ENCODE results near the gene TTC6. TPM values are rescaled to one million over a fixed set of nuclear protein-coding genes. Genes with fewer than 3 reads are reported as not detected.

The TTC6 gene
- polyA plus RNA-seq, 1 donor (not counting 4 experiments of a cell fraction or from before 2014, with no cell fraction given), result not detected

GRCh38 chr14:37602605-37603453 lies 7.4 kb downstream of the TTC6 start:
- H3K4me2 ChIP-seq (ENCODE audit: control insufficient read depth, extremely low read depth, insufficient read depth, low read depth, low read length), result no peak overlapping the region
- H3K9ac ChIP-seq (ENCODE audit: control insufficient read depth, extremely low read depth, insufficient read depth, low read length), result no peak overlapping the region
- DNase-seq (ENCODE audit: low read depth, low spot score) (no peak), FAIRE-seq (no peak)
- no peak overlapping the region for H3K4me3 ChIP-seq (ENCODE audit: control insufficient read depth in 2 of 3, extremely low read depth in 1 of 3, insufficient read depth in 2 of 3, low read depth in 1 of 3, low read length in 3 of 3)
- no peaks in the 10 kb centered on the region for H3K9me1 ChIP-seq (ENCODE audit: control insufficient read depth, extremely low read depth, insufficient read depth, low read length)
- H3K9me3 ChIP-seq (ENCODE audit: control insufficient read depth, low read depth, low read length), result no peaks in the 10 kb centered on the region
- dilution Hi-C loops (cut with MboI; ENCODE audit: extremely low pct_ligation_motif_present, low sequenced_read_pairs), result no loop called here
- no peaks in the 10 kb centered on the region for H4K20me1 ChIP-seq (ENCODE audit: control insufficient read depth, extremely low read depth, insufficient read depth, low read length)
- peaks cover 90% of the 10 kb centered on the region for H3K27me3 ChIP-seq (ENCODE audit: control insufficient read depth, extremely low read depth, insufficient read depth, low read length)
- peaks cover 7% of the 10 kb centered on the region for H3K4me1 ChIP-seq (ENCODE audit: control insufficient read depth, extremely low read depth, insufficient read depth, low read length)
- no peak overlapping the region for H3K27ac ChIP-seq (ENCODE audit: control insufficient read depth, insufficient read depth, low read length)
- no peak overlapping the region for H2AFZ ChIP-seq (ENCODE audit: control insufficient read depth, low read length)
- no peak for TF ChIP-seq EZH2 (IDR thresholded peaks at IDR 0.05; ENCODE audit: low read length)
- TF ChIP-seq CTCF (optimal IDR thresholded peaks at IDR 0.05 in 1 of 3, IDR thresholded peaks at IDR 0.05 in 1 of 3, conservative IDR thresholded peaks at IDR 0.05 in 1 of 3; ENCODE audit: extremely low read depth in 1 of 3, insufficient read depth in 2 of 3, low read length in 3 of 3), result no peak
- H3K36me3 ChIP-seq (ENCODE audit: control insufficient read depth in 2 of 2, extremely low read depth in 1 of 2, insufficient read depth in 2 of 2, low read length in 2 of 2), result no peaks in the 10 kb centered on the region
- H3K79me2 ChIP-seq (ENCODE audit: control insufficient read depth, insufficient read depth, low read length), result no peaks in the 10 kb centered on the region

DNA sequence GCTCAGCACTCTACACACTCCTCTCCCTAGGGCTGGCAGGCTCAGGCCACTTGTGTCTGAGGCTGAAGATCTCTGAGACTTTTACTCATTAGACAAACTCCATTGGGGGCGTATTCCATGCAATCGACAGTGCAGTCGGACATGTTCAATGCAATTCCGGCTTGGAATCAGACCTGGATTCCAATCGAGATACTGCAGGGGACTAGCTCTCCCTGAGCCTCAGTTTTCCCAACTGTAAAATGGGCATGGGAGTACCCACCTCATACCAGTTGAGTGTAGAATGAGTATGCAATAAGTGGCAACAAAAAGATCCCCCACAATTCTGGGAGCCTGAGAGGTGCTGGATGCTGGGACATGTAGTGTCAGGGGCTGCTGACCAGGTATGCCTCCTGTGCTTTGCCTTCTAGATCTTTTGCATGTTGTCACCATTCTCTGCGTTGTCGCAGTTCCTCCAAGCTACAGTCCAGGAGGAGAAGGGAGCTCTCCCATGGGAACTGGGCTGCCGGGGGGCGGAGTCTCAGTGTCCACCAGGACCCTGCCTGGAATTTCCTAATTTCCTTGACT lies 8.3 kb downstream of the TTC6 start:
- Histone ChIP-seq H3K27me3 (ENCODE audit: control insufficient read depth, extremely low read depth, insufficient read depth, low read length) (peaks cover 81% of the 10 kb centered on the region), H3K9me3 (ENCODE audit: control insufficient read depth, low read depth, low read length) (no peaks in the 10 kb centered on the region), H3K4me2 (ENCODE audit: control insufficient read depth, extremely low read depth, insufficient read depth, low read depth, low read length) (no peak overlapping the region), H3K9ac (ENCODE audit: control insufficient read depth, extremely low read depth, insufficient read depth, low read length) (no peak overlapping the region), H3K36me3 (ENCODE audit: control insufficient read depth in 2 of 2, extremely low read depth in 1 of 2, insufficient read depth in 2 of 2, low read length in 2 of 2) (no peaks in the 10 kb centered on the region), H2AFZ (ENCODE audit: control insufficient read depth, low read length) (no peak overlapping the region), H3K27ac (ENCODE audit: control insufficient read depth, insufficient read depth, low read length) (no peak overlapping the region), H3K9me1 (ENCODE audit: control insufficient read depth, extremely low read depth, insufficient read depth, low read length) (no peaks in the 10 kb centered on the region), H3K79me2 (ENCODE audit: control insufficient read depth, insufficient read depth, low read length) (no peaks in the 10 kb centered on the region), H3K4me3 (ENCODE audit: control insufficient read depth in 2 of 3, extremely low read depth in 1 of 3, insufficient read depth in 2 of 3, low read depth in 1 of 3, low read length in 3 of 3) (no peak overlapping the region), H4K20me1 (ENCODE audit: control insufficient read depth, extremely low read depth, insufficient read depth, low read length) (no peaks in the 10 kb centered on the region), H3K4me1 (ENCODE audit: control insufficient read depth, extremely low read depth, insufficient read depth, low read length) (peaks cover 7% of the 10 kb centered on the region)
- TF ChIP-seq CTCF (optimal IDR thresholded peaks at IDR 0.05 in 1 of 3, IDR thresholded peaks at IDR 0.05 in 1 of 3, conservative IDR thresholded peaks at IDR 0.05 in 1 of 3; ENCODE audit: extremely low read depth in 1 of 3, insufficient read depth in 2 of 3, low read length in 3 of 3), result no peak
- TF ChIP-seq EZH2 (IDR thresholded peaks at IDR 0.05; ENCODE audit: low read length), result no peak
- no peak for FAIRE-seq
- DNase-seq (ENCODE audit: low read depth, low spot score), result no peak
- dilution Hi-C loops (cut with MboI; ENCODE audit: extremely low pct_ligation_motif_present, low sequenced_read_pairs), result no loop called here

Data from keratinocyte (primary cell).